ENCODE measurements around the gene PNP.

PNP gene

GRCh38 chr14:20455355-20456300 lies 13.6 kb upstream of the PNP start:
- peak; percentile 83 for DNase-seq

DNA sequence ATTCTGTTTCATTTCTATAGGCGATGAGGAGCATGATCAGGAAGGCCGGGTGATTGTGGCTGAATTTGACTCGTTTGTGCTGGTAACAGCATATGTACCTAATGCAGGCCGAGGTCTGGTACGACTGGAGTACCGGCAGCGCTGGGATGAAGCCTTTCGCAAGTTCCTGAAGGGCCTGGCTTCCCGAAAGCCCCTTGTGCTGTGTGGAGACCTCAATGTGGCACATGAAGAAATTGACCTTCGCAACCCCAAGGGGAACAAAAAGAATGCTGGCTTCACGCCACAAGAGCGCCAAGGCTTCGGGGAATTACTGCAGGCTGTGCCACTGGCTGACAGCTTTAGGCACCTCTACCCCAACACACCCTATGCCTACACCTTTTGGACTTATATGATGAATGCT lies 12.2 kb upstream of the PNP start:
- no peak for DNase-seq

DNA sequence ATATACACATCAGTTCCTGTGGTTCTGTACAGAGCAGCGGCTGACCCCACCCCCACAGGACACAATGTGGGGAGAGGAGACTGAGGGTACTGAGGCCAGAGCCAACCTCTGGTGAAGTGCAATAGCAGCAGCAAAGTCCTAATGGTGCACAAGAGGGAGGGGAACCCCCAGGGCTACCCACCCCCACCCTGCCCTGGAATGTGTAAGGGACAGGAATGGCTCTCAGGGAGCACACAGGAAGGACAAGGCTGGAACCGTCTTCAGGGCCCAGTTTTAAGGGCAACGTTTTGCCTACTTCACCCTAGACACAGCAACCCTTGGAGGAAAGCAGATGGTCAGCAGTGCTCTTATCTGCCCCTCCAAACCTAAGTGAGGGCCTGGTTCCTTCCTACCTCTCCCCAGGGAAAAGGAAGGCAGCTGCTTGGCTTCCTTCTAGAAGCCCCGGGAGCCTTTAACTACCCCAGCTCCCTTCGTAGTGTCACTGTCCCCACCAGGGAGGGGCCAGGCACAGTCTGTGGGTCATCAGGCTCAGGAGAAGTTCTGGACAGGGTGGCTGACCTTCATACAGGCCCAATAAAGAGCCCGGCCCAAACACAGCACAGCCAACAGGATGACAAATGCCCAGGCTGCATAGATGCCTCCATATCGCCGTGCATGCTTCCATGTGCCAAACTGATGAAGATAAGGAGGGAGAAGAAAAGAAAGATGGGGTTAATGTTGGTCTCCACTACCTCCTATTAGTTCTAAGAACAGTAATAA lies 11.0 kb upstream of the PNP start:
- no peak for DNase-seq

DNA sequence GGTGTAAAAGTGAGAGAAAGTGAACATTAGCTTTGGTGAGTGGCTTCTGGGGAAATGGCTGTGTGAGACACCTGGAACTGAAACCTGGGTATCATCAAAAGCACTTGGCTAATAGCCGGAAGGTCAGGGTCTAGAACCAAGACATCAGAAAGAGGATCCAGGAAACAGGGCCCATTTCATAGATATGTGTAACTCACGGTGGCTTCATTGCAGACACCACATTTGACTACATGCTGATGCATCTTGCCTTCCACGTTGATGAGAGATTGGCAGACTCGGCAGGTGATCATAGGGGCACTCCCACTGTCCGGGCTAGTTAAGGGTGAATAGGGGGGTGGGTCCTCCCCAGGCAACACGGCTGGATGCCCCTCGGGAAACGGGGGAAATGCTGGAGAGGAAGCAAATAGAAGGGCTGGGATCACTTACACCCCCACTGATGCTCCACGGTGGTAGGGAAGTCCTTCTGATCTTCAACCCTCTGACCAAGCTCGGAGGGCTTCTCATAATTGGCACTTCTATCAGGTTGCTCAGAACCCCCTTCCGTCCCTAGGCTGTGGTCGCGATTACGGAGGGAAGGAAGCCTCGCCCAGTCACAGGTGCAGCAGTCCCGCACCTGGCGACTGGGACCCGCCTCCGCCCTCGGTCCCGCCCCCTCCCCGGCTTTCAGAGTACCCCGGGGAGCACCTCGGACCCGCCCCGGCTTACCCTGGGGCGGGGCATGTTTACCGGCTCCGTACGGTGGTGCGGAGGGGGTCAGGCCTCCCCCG lies 8.6 kb upstream of the PNP start:
- DNase-seq = no peak

- DNase-seq = peak; percentile 100
These were observed 7.7 kb upstream of the PNP start, which contains the start of gene PIP4P1 for GRCh38 chr14:20461225-20462141. TSS of gene PIP4P1 (minus strand) at chr14:20461434. CDS start at chr14:20461325, 109 bp downstream.

GRCh38 chr14:20468764-20469241 lies 403 bp upstream of the PNP start:
- no peak for DNase-seq

DNA sequence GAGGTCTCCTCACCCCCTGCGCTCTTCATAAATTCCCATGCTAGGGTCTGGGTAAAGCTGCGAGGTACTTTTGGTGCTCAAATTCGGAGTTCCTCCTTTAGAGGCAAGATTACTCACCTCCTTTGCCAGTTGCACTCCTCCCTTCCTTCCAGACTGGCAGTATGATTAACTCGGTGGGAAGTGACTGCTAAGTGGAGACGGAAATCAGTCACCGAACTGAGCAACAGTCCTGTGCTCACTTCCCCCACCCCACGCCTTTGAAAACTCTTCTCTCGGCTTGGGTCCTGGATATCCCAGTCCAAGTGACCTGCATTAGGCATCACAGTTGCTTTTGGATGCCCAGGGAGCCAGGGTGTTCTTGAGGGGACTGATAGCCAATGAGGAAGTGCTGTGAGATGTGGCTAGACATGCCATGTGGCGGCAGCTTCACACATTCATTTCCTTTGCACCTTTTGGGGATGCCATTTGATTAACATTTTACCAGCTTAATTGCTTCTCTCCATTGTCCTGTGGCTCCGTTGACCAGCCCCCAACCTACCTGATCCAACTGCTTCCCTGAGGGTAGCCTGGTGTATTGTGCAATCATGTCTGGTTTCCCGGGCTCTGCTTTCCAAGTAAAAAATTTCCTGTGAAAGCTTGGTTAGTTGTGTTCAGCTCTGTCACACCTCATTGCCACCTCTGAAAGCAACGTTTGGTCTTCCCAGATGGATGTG lies 840 bp downstream of the PNP start:
- DNase-seq = peak; percentile 80

- no peak for DNase-seq
These were observed 1.3 kb downstream of the PNP start for GRCh38 chr14:20470603-20470901.

DNA sequence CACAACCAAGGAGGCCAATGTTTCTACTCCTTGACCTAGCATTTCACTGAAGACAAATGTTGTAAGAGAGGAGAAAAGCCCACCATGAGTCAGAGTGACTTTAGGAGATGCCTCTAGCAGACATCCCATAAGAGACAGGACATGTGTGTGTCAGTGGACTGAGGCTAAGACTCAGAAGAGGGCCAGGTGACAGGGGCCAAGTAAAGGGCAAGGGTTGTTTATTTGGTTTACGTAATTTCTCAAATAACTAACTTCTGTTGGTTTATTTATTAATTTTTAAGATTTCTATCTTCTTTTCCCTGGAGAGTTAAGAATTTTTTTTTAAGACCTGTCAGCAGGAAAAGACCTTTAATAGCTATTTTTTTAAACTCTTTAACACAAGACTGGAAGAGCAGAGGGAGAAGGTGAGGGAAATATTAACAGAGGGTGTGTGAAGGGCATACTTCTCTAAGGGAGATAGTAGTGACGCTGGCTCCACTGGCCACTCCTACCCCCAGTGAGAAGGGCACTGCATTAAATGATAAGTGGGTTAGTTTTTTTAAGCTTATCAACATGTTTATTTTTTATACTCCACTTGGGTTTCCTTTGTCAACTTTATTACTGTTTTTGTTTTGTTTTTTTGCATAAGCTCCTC lies 3.4 kb downstream of the PNP start:
- DNase-seq = no peak

- DNase-seq = no peak
These were observed 7.6 kb downstream of the PNP start for GRCh38 chr14:20476776-20477175.

DNA sequence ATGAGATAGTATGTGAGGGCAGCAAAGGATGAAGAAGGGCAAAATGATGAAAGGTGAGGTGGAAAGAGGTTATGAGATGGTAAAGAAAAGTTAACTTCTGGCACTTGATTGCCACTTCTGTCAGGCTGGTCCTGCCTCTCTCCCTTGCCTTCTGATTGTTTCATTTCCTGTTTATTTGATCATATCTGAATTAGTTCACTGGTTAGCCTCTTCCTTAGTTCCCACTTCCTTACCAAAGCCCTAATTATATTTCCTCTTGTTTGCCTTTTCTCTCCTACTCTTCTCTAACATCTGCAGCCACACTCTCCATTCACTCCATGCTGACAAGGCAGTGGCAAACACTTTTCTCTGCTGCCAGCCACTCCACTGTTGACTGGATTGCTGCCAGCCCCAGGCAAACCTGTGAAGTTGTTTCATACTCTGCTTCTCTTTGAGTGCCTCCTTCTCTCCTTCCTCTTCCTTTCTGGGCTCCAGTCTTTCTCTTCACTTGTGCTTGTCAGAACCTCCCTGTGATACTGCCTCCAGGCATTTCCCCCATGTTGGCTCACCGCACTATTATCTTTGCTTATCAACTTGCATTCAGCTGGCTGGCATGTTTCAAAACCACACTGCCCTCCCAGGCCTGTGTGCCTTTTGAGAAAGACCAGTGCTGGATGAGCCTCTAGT lies 8.1 kb downstream of the PNP start:
- peak; percentile 54 for DNase-seq

GRCh38 chr14:20478894-20479293 lies 9.7 kb downstream of the PNP start:
- DNase-seq = no peak

- DNase-seq = no peak
These were observed 13.2 kb downstream of the PNP start for GRCh38 chr14:20482382-20482781.

- no peak for DNase-seq
These were observed 16.7 kb downstream of the PNP start for GRCh38 chr14:20485900-20486299.

DNA sequence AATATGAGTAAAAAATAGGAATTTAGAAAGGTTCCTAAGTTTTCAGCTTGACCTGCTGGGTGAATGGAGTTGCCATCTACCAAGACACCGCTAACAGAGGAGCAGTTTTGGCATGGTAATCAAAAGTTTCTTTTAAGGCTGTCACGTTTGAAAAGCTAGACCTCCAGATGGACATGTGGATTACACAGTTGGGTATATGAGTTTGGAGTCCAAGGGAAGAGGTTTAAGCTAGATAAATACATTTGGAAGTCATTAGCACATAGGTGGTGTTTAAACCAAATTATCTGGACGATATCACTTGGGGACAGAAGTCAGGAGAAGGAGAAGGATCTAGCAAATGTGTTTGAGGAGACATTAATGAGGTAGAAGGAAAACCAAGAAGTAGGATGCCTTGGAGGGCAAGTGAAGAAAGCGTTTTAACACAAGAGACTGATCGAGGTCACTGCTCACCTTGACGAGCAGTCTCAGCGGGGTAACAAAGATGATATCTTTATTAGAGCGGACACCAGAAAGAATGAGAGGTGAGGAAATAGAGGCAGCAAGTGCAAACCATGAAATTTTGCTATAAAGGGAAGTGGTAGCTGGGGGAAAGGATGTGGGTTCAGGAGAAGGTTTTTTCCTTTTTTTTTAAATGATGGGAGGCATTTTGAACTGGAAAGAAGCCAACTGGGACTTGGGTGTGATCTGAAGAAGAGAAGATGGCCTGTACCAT lies 17.6 kb downstream of the PNP start:
- no peak for DNase-seq

GRCh38 chr14:20487396-20487725 lies 18.2 kb downstream of the PNP start:
- DNase-seq = no peak

GRCh38 chr14:20489093-20489994 lies 20.1 kb downstream of the PNP start:
- DNase-seq = peak; percentile 12

- DNase-seq = no peak
These were observed 21.4 kb downstream of the PNP start for GRCh38 chr14:20490563-20490962.
